Neural crest cell (in vitro differentiated cells): ENCODE data around the gene CNTN4. TPM values are rescaled to one million over a fixed set of nuclear protein-coding genes. Genes with fewer than 3 reads are reported as not detected.

Experiments used
- DNase-seq: peaks from one replicate; pipeline ENCODE4 v3.0.0; 2021; ENCODE audit warnings: low read depth, mixed read lengths, low spot score
- H3K27ac Mint-ChIP-seq: one replicate; pipeline ENCODE4 v1.8.0; 2021; ENCODE audit warnings: mild to moderate bottlenecking, mixed read lengths; ENCODE audit not compliant: unreplicated experiment
- H3K27me3 Mint-ChIP-seq: 2 replicates; pipeline ENCODE4 v1.8.0; 2021; ENCODE audit warnings: low read depth, mild to moderate bottlenecking, mixed read lengths
- H3K36me3 Mint-ChIP-seq: 2 replicates; pipeline ENCODE4 v1.8.0; 2021; ENCODE audit warnings: low read depth, mild to moderate bottlenecking, mixed read lengths
- H3K4me1 Mint-ChIP-seq: 2 replicates; pipeline ENCODE4 v1.8.0; 2021; ENCODE audit warnings: mixed read lengths
- H3K4me3 Mint-ChIP-seq: one replicate; pipeline ENCODE4 v1.8.0; 2021; ENCODE audit warnings: mild to moderate bottlenecking, mixed read lengths
- H3K9me3 Mint-ChIP-seq: 2 replicates; pipeline ENCODE4 v1.8.0; 2021; ENCODE audit warnings: mixed read lengths
- total RNA-seq: library from RNA; stranded (reverse); gene quantifications from 2 replicates; pipeline ENCODE4 v1.2.1, GENCODE V29; 2021
- TF ChIP-seq, protein P1 (sequence below): fragments of 200-600 bp; sonication (generic); conservative IDR thresholded peaks from 2 replicates; pipeline ENCODE4 v1.5.0; 2021; ENCODE audit warnings: antibody characterized with exemption, mild to moderate bottlenecking

Gene CNTN4
- total RNA-seq, 1 donor from 2014 or later: 2.9 TPM

- no peaks in the 10 kb centered on the region for H3K9me3 Mint-ChIP-seq
Measured at GRCh38 chr3:2847062-2847841, 748.6 kb downstream of the CNTN4 start.

DNA sequence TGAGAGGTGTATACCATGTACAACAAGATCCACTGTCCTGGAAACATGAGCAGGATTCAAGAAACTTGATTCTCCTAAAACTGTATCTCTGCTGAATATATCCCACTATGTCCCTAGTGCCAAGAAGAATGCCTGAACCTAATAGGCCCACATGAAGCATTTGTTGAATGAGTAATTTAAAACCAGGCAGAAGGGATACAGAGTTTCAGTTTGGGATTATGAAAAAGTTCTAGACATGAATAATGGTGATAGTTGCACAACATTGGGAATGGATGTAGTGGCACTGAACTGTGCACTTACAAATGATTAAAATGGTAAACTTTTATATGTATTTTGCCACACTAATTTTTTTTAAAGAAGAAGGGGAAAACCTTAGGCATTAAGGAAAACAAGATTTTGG lies 750.4 kb downstream of the CNTN4 start:
- H3K36me3 Mint-ChIP-seq: no peaks in the 10 kb centered on the region
- DNase-seq: no peak
- TF ChIP-seq, protein P1, sequence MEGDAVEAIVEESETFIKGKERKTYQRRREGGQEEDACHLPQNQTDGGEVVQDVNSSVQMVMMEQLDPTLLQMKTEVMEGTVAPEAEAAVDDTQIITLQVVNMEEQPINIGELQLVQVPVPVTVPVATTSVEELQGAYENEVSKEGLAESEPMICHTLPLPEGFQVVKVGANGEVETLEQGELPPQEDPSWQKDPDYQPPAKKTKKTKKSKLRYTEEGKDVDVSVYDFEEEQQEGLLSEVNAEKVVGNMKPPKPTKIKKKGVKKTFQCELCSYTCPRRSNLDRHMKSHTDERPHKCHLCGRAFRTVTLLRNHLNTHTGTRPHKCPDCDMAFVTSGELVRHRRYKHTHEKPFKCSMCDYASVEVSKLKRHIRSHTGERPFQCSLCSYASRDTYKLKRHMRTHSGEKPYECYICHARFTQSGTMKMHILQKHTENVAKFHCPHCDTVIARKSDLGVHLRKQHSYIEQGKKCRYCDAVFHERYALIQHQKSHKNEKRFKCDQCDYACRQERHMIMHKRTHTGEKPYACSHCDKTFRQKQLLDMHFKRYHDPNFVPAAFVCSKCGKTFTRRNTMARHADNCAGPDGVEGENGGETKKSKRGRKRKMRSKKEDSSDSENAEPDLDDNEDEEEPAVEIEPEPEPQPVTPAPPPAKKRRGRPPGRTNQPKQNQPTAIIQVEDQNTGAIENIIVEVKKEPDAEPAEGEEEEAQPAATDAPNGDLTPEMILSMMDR: no peak
- no peak overlapping the region for H3K27ac Mint-ChIP-seq
- no peak overlapping the region for H3K4me3 Mint-ChIP-seq
- no peaks in the 10 kb centered on the region for H3K9me3 Mint-ChIP-seq
- H3K4me1 Mint-ChIP-seq: no peaks in the 10 kb centered on the region
- no peaks in the 10 kb centered on the region for H3K27me3 Mint-ChIP-seq

More at GRCh38 chr3:2847062-2847841, 748.6 kb downstream of the CNTN4 start:
- TF ChIP-seq, protein P1: no peak
- no peak overlapping the region for H3K27ac Mint-ChIP-seq
- no peak for DNase-seq
- H3K36me3 Mint-ChIP-seq: no peaks in the 10 kb centered on the region
- no peaks in the 10 kb centered on the region for H3K4me1 Mint-ChIP-seq
- no peak overlapping the region for H3K4me3 Mint-ChIP-seq
- no peaks in the 10 kb centered on the region for H3K27me3 Mint-ChIP-seq

DNA sequence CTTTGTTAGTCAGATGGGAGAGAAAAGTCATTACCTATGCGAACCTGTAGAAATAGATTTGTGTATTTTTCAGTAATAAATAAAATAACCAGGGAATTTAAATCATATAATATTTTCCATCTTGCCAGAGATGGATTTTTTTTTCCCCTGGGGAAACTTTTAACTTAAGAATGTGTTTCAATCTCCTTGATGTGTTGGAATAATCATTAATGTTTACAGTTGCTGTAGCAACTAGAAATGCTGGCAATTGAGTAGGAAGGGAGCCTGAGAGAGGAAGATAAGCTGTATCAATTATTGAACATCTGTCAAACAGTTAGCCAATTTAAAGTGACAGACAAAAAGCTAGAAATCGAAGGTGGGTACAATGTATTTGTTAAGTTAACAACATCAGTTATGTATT lies 752.0 kb downstream of the CNTN4 start:
- DNase-seq: no peak
- no peaks in the 10 kb centered on the region for H3K4me1 Mint-ChIP-seq
- H3K4me3 Mint-ChIP-seq: no peak overlapping the region
- H3K36me3 Mint-ChIP-seq: no peaks in the 10 kb centered on the region
- no peak overlapping the region for H3K27ac Mint-ChIP-seq
- no peaks in the 10 kb centered on the region for H3K27me3 Mint-ChIP-seq
- no peaks in the 10 kb centered on the region for H3K9me3 Mint-ChIP-seq
- TF ChIP-seq, protein P1: no peak

DNA sequence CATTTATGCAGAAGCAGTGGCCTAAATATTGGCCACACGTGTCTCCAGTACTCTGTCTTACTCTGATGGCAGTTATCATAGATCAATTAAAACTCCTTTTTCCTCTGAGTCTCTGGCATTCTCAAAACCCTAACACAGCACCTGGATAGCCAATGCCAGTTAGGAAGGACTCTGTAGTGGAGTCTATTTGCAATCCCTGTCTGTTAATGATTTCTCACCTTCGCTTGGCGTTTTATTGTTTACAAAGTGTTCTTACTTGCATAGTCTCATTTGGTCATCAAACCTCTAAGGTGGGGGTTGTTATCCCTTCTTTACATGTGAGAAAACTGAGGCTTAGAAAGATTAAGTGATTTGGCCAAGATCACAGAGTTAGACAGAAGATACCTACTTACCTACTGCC lies 752.7 kb downstream of the CNTN4 start:
- DNase-seq: no peak
- no peaks in the 10 kb centered on the region for H3K27me3 Mint-ChIP-seq
- no peaks in the 10 kb centered on the region for H3K9me3 Mint-ChIP-seq
- TF ChIP-seq, protein P1: no peak
- H3K4me3 Mint-ChIP-seq: no peak overlapping the region
- no peaks in the 10 kb centered on the region for H3K36me3 Mint-ChIP-seq
- no peak overlapping the region for H3K27ac Mint-ChIP-seq
- H3K4me1 Mint-ChIP-seq: no peaks in the 10 kb centered on the region

DNA sequence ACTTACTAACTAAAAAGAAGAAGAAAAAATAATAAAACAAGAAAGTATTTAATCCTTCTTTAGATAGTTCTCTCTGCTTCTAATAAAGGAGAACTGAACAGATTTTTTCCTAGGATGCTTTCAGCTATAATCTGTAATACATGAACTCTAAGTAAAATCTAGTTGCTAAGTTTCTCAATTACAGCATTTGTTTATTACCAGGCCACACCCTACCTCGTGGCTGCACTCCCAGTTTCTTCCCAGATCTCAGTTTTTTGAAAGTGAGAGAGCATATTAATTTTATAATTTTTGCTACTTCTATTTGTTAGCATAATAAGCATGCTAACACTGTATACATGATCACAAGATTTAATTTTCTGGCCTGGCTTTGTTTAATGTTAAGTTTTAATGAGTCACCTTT lies 753.2 kb downstream of the CNTN4 start:
- Mint-ChIP-seq H3K4me1 (no peaks in the 10 kb centered on the region), H3K36me3 (no peaks in the 10 kb centered on the region), H3K9me3 (no peaks in the 10 kb centered on the region), H3K27ac (no peak overlapping the region), H3K27me3 (no peaks in the 10 kb centered on the region), H3K4me3 (no peak overlapping the region)
- no peak for DNase-seq
- TF ChIP-seq, protein P1: no peak
